ENCODE data around the gene CHDH. TPM values are rescaled to one million over a fixed set of nuclear protein-coding genes. Genes with fewer than 3 reads are reported as not detected.

The CHDH gene
- polyA plus RNA-seq, 4 donors: 2.4 to 10.0 (median 6.7) TPM

- no peak for DNase-seq (ENCODE audit: low read depth in 4 of 4, low spot score in 3 of 4)
These were observed 10.7 kb upstream of the CHDH start for GRCh38 chr3:53856964-53857363.

GRCh38 chr3:53850895-53851294 is 4.7 kb upstream of the CHDH start:
- no peak for DNase-seq (ENCODE audit: low read depth in 4 of 4, low spot score in 3 of 4)

GRCh38 chr3:53849916-53850315 is 3.7 kb upstream of the CHDH start:
- DNase-seq (ENCODE audit: low read depth in 4 of 4, low spot score in 3 of 4): no peak

GRCh38 chr3:53846851-53847155 is 584 bp upstream of the CHDH start:
- DNase-seq (ENCODE audit: low read depth in 4 of 4, low spot score in 3 of 4): no peak

- no peak for DNase-seq (ENCODE audit: low read depth in 4 of 4, low spot score in 3 of 4)
These were observed 412 bp downstream of the CHDH start for GRCh38 chr3:53845881-53846133.

GRCh38 chr3:53845103-53845880 is 927 bp downstream of the CHDH start:
- DNase-seq (ENCODE audit: low read depth in 4 of 4, low spot score in 3 of 4): peak in 2 of 4 donors; percentile 37 to 53

GRCh38 chr3:53844262-53845102 is 1.7 kb downstream of the CHDH start:
- DNase-seq (ENCODE audit: low read depth in 4 of 4, low spot score in 3 of 4): no peak

GRCh38 chr3:53843195-53844177 is 2.7 kb downstream of the CHDH start:
- no peak for DNase-seq (ENCODE audit: low read depth in 4 of 4, low spot score in 3 of 4)

GRCh38 chr3:53842436-53843194 is 3.6 kb downstream of the CHDH start:
- no peak for DNase-seq (ENCODE audit: low read depth in 4 of 4, low spot score in 3 of 4)

GRCh38 chr3:53841296-53841695 is 4.9 kb downstream of the CHDH start:
- no peak for DNase-seq (ENCODE audit: low read depth in 4 of 4, low spot score in 3 of 4)

GRCh38 chr3:53837331-53837730 is 8.9 kb downstream of the CHDH start:
- DNase-seq (ENCODE audit: low read depth in 4 of 4, low spot score in 3 of 4): no peak

- DNase-seq (ENCODE audit: low read depth in 4 of 4, low spot score in 3 of 4): no peak
These were observed 9.9 kb downstream of the CHDH start for GRCh38 chr3:53836084-53836872.

- no peak for DNase-seq (ENCODE audit: low read depth in 4 of 4, low spot score in 3 of 4)
These were observed 11.0 kb downstream of the CHDH start for GRCh38 chr3:53835257-53835656.

- DNase-seq (ENCODE audit: low read depth in 4 of 4, low spot score in 3 of 4): no peak
These were observed 11.7 kb downstream of the CHDH start for GRCh38 chr3:53834429-53835095.

- no peak for DNase-seq (ENCODE audit: low read depth in 4 of 4, low spot score in 3 of 4)
These were observed 12.5 kb downstream of the CHDH start for GRCh38 chr3:53833700-53834099.

GRCh38 chr3:53833053-53833645 is 13.1 kb downstream of the CHDH start:
- DNase-seq (ENCODE audit: low read depth in 4 of 4, low spot score in 3 of 4): no peak

- no peak for DNase-seq (ENCODE audit: low read depth in 4 of 4, low spot score in 3 of 4)
These were observed 15.3 kb downstream of the CHDH start for GRCh38 chr3:53830944-53831343.

GRCh38 chr3:53829605-53830004 is 16.6 kb downstream of the CHDH start:
- DNase-seq (ENCODE audit: low read depth in 4 of 4, low spot score in 3 of 4): no peak

- DNase-seq (ENCODE audit: low read depth in 4 of 4, low spot score in 3 of 4): no peak
These were observed 17.6 kb downstream of the CHDH start for GRCh38 chr3:53828581-53828980.
